Measurements from ENCODE around the gene MEX3B.

GRCh38 chr15:82051664-82052063 lies 5.8 kb upstream of the MEX3B start:
- TF ChIP-seq CTCF (IDR thresholded peaks at IDR 0.05; ENCODE audit: low read depth, low read length, poor library complexity, severe bottlenecking) (no peak), EZH2phosphoT487 (IDR thresholded peaks at IDR 0.05; ENCODE audit: borderline replicate concordance, low read length) (no peak)

Data from DOHH2 (cell line).